ENCODE measurements around the gene EHF. TPM values are rescaled to one million over a fixed set of nuclear protein-coding genes. Genes with fewer than 3 reads are reported as not detected.

The EHF gene
- total and polyA plus RNA-seq, 9 of the 15 experiments (the other 6 are each of a cell fraction or from before 2014, with no cell fraction given), result 0.04 to 0.54 (median 0.37) TPM

DNA sequence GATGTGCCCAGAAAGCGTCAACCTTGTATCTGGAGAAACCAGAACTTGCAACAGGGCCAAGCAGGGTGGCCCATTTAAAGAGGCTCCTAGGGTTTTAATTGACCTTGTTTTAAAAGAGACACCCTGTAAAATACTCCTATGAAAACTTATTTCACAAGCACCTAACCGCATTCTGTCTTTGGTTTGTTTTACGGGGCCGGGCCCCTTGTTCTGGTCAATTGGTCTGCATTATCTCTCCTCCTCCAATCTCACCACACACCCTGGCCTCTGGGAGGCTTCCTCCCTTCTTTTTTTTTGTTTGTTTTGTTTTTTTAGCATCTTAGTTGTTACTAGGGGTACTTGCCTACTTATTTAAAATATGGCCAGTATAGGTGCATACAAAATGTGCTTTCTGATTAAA, 4.7 kb downstream of the EHF start:
- no peak overlapping the region for H3K27ac ChIP-seq (ENCODE audit: extremely low read depth, low read depth, low read length)
- no peaks in the 10 kb centered on the region for H4K20me1 ChIP-seq (replicated peaks; ENCODE audit: control insufficient read depth, insufficient read depth, low read length)
- ChIA-PET POLR2A (interaction anchor here (0.6 to 1.4 kb wide), 4 partner anchors 9 to 359 kb away, joined by 3 to 5 read pairs (median 3); no protein-coding TSS in a partner anchor), CTCF (ENCODE audit: low intra/inter-chr PET ratio) (no interaction called here)
- no peak for FAIRE-seq
- no TSS peak for BruUV-seq (replicated peaks)
- no peak overlapping the region for H3K9ac ChIP-seq (ENCODE audit: insufficient read depth in 1 of 2, low read depth in 2 of 2, low read length in 2 of 2)
- ATAC-seq, result peak; percentile 68
- H3K4me3 ChIP-seq, result no peak overlapping the region
- H3K4me1 ChIP-seq (replicated peaks in 1 of 2; ENCODE audit: control insufficient read depth in 2 of 2, insufficient read depth in 2 of 2, low read length in 2 of 2), result peaks cover 0 to 10% of the 10 kb centered on the region in 2 experiments; a peak in 3 of 5 replicates
- no peaks in the 10 kb centered on the region for H3K27me3 ChIP-seq (ENCODE audit: control insufficient read depth in 2 of 2, insufficient read depth in 2 of 2, low read length in 2 of 2)
- no peaks in the 10 kb centered on the region for H3K79me2 ChIP-seq (ENCODE audit: control insufficient read depth, insufficient read depth, low read length)
- H3K4me2 ChIP-seq (ENCODE audit: insufficient read depth, low read length), result no peak overlapping the region
- no peaks in the 10 kb centered on the region for H3K9me1 ChIP-seq (ENCODE audit: control insufficient read depth, insufficient read depth, low read length)
- no peaks in the 10 kb centered on the region for H3K9me3 ChIP-seq (replicated peaks; ENCODE audit: control insufficient read depth, insufficient read depth, low read depth, low read length)
- H3K36me3 ChIP-seq (ENCODE audit: control insufficient read depth, insufficient read depth, low read length), result no peaks in the 10 kb centered on the region
- intact Hi-C loops (cut with micrococcal nuclease) (no loop called here), in situ Hi-C loops (cut with MboI) (no loop called here)
- DNase-seq (ENCODE audit: extremely low read depth in 1 of 4, low spot score in 3 of 4), result no peak
- 14% methylated on average over 4 of the region's 4 CpGs for WGBS (ENCODE audit: insufficient coverage, low coverage, missing lambda C conversion rate)
- no peak overlapping the region for H2AFZ ChIP-seq (ENCODE audit: low read depth, low read length)
- no peak for TF ChIP-seq TFAM (CRISPR knock-in tag; conservative IDR thresholded peaks at IDR 0.05)
- no peak for TF ChIP-seq C11orf30 (IDR thresholded peaks at IDR 0.05; ENCODE audit: low read depth)
- no peak for TF ChIP-seq ETV6 (IDR thresholded peaks at IDR 0.05; ENCODE audit: borderline replicate concordance in 1 of 2, low read depth in 2 of 2, low read length in 1 of 2)
- no peak for TF ChIP-seq ETV6 (CRISPR knock-in tag; IDR thresholded peaks at IDR 0.05; ENCODE audit: borderline replicate concordance)
- no peak for TF ChIP-seq CHD2 (IDR thresholded peaks at IDR 0.05; ENCODE audit: low read depth, low read length)
- TF ChIP-seq ZFPM2 (CRISPR knock-in tag; IDR thresholded peaks at IDR 0.05), result no peak
- TF ChIP-seq ADNP (tag; IDR thresholded peaks at IDR 0.05), result no peak
- TF ChIP-seq TEAD2 (tag; IDR thresholded peaks at IDR 0.05), result no peak
- TF ChIP-seq SRSF9 (IDR thresholded peaks at IDR 0.05; ENCODE audit: borderline replicate concordance, low read depth, low read length), result no peak
- no peak for TF ChIP-seq PPARD (CRISPR knock-in tag; IDR thresholded peaks at IDR 0.05)
- TF ChIP-seq ZNF778 (CRISPR knock-in tag; IDR thresholded peaks at IDR 0.05), result no peak
- TF ChIP-seq TSC22D4 (tag; IDR thresholded peaks at IDR 0.05), result no peak
- TF ChIP-seq KDM1A (IDR thresholded peaks at IDR 0.05), result peak; percentile 75 to 76
- TF ChIP-seq CCNT2 (IDR thresholded peaks at IDR 0.05; ENCODE audit: borderline replicate concordance, extremely low read depth, insufficient read length, low read depth, low read length), result no peak
- no peak for TF ChIP-seq ZNF644 (tag; IDR thresholded peaks at IDR 0.05; ENCODE audit: low read depth)
- no peak for TF ChIP-seq ZNF174 (CRISPR knock-in tag; IDR thresholded peaks at IDR 0.05)
- TF ChIP-seq FOXJ2 (tag; IDR thresholded peaks at IDR 0.05), result no peak
- no peak for TF ChIP-seq SFPQ (IDR thresholded peaks at IDR 0.05; ENCODE audit: low read depth, low read length)
- TF ChIP-seq ARNT (IDR thresholded peaks at IDR 0.05), result no peak
- TF ChIP-seq ZKSCAN1 (IDR thresholded peaks at IDR 0.05; ENCODE audit: low read depth, low read length), result no peak
- no peak for TF ChIP-seq NCOA1 (IDR thresholded peaks at IDR 0.05; ENCODE audit: low read depth)
- TF ChIP-seq BRD4 (IDR thresholded peaks at IDR 0.05), result no peak
- TF ChIP-seq MNT (conservative IDR thresholded peaks at IDR 0.05), result no peak

Data from K562 (cell line).